GM13977 (cell line): ENCODE results near the gene LEMD3.
A peak's percentile ranks its signal among the peaks of the same experiment; 100 is the strongest.

Experiments used
- DNase-seq: peaks from one replicate; pipeline ENCODE4 v3.0.0; 2012; ENCODE audit warnings: low spot score
- CTCF ChIP-seq: IDR thresholded peaks from 2 replicates; pipeline ENCODE4 v1.5.1; 2012; ENCODE audit warnings: mild to moderate bottlenecking, control low read depth; ENCODE audit not compliant: insufficient read depth; ENCODE audit errors: extremely low read depth, missing control alignments
- in situ Hi-C: fragments of 300-500 bp; cut with MboI; formaldehyde crosslinking; loops from one replicate; pipeline ENCODE4 v1.12.0; 2022; ENCODE audit warnings: low sequenced_read_pairs, low pct_unique_long_range_greater_than_20kb, mixed read lengths, inconsistent platforms; ENCODE audit not compliant: unreplicated experiment

The LEMD3 gene

GRCh38 chr12:65162609-65163008, 6.8 kb upstream of the LEMD3 start:
- no peak for DNase-seq
- in situ Hi-C loops = no loop called here
- no peak for TF ChIP-seq CTCF

GRCh38 chr12:65164244-65164643, 5.1 kb upstream of the LEMD3 start:
- no peak for TF ChIP-seq CTCF
- in situ Hi-C loops = no loop called here
- DNase-seq = no peak

GRCh38 chr12:65164774-65165173, 4.6 kb upstream of the LEMD3 start:
- DNase-seq = no peak
- in situ Hi-C loops = no loop called here
- no peak for TF ChIP-seq CTCF

GRCh38 chr12:65168681-65169319, 583 bp upstream of the LEMD3 start:
- DNase-seq = no peak
- no peak for TF ChIP-seq CTCF
- in situ Hi-C loops = no loop called here

GRCh38 chr12:65170209-65170881, 962 bp downstream of the LEMD3 start:
- peak; percentile 76 for DNase-seq
- TF ChIP-seq CTCF = no peak
- in situ Hi-C loops = loop anchor here (10.0 kb wide), 1 partner anchor 54 kb away; no protein-coding TSS in a partner anchor

GRCh38 chr12:65171073-65171472, 1.7 kb downstream of the LEMD3 start:
- DNase-seq = no peak
- no peak for TF ChIP-seq CTCF
- in situ Hi-C loops = loop anchor here (10.0 kb wide), 1 partner anchor 54 kb away; no protein-coding TSS in a partner anchor
